B cell (primary cell): ENCODE results near the gene WWC2.

ENCODE experiments used
- CTCF ChIP-seq: fragments of 200-600 bp; IDR thresholded peaks from one replicate; pipeline ENCODE4 v1.8.0; 2022; ENCODE audit warnings: antibody characterized with exemption, mild to moderate bottlenecking
- EZH2 ChIP-seq: IDR thresholded peaks from 2 replicates; pipeline ENCODE4 v1.6.1; 2012; ENCODE audit warnings: borderline replicate concordance, low read depth, mild to moderate bottlenecking, moderate library complexity, low read length; ENCODE audit not compliant: insufficient read depth, poor library complexity, severe bottlenecking

GRCh38 chr4:183141997-183142396 lies 42.9 kb downstream of the WWC2 start:
- TF ChIP-seq CTCF, result no peak
- no peak for TF ChIP-seq EZH2
